NCI-H510A treated with DMSO at 0.1 percent for 48 hours (cell line): ENCODE results near the gene TMEM271.

Experiments
- DNase-seq: peaks from one replicate; lab custom pipeline; 2025; lab: John Stamatoyannopoulos, UW

The TMEM271 gene

GRCh38 chr4:576245-576821, at the start of gene TMEM271:
TMEM271 (minus strand) TSS chr4:576295; CDS start chr4:576062, 233 bp downstream.
- no peak for DNase-seq

- no peak for DNase-seq
Observed at GRCh38 chr4:625631-626161, 49.6 kb upstream of the TMEM271 start.

GRCh38 chr4:624705-625590, 48.9 kb upstream of the TMEM271 start, which contains the start of gene PDE6B:
PDE6B (plus strand) TSS chr4:625573; CDS start chr4:625627, 54 bp downstream.
- no peak for DNase-seq

- DNase-seq: no peak
Observed at GRCh38 chr4:623914-624566, 47.9 kb upstream of the TMEM271 start.

GRCh38 chr4:622996-623913, 47.2 kb upstream of the TMEM271 start:
- DNase-seq: no peak

GRCh38 chr4:622071-622995, 46.2 kb upstream of the TMEM271 start:
- DNase-seq: no peak

- no peak for DNase-seq
Observed at GRCh38 chr4:621296-622070, 45.4 kb upstream of the TMEM271 start.

- no peak for DNase-seq
Observed at GRCh38 chr4:620851-621261, 44.8 kb upstream of the TMEM271 start.

- DNase-seq: no peak
Observed at GRCh38 chr4:620201-620600, 44.1 kb upstream of the TMEM271 start.

GRCh38 chr4:617644-618641, 41.8 kb upstream of the TMEM271 start:
- no peak for DNase-seq

- no peak for DNase-seq
Observed at GRCh38 chr4:616911-617643, 41.0 kb upstream of the TMEM271 start.

- no peak for DNase-seq
Observed at GRCh38 chr4:616091-616490, 40.0 kb upstream of the TMEM271 start.

GRCh38 chr4:613126-613525, 37.0 kb upstream of the TMEM271 start:
- DNase-seq: no peak

- no peak for DNase-seq
Observed at GRCh38 chr4:612749-613125, 36.6 kb upstream of the TMEM271 start.

GRCh38 chr4:612052-612748, 36.1 kb upstream of the TMEM271 start:
- no peak for DNase-seq

GRCh38 chr4:610411-611261, 34.5 kb upstream of the TMEM271 start:
- no peak for DNase-seq
